HuH-7.5 (cell line): ENCODE results near the gene CHCHD6.

Experiments
- DNase-seq: peaks from one replicate; pipeline ENCODE4 v3.0.0; 2011; ENCODE audit warnings: low spot score

Gene CHCHD6

GRCh38 chr3:126668450-126669401 lies 35.3 kb upstream of the CHCHD6 start:
- no peak for DNase-seq

DNA sequence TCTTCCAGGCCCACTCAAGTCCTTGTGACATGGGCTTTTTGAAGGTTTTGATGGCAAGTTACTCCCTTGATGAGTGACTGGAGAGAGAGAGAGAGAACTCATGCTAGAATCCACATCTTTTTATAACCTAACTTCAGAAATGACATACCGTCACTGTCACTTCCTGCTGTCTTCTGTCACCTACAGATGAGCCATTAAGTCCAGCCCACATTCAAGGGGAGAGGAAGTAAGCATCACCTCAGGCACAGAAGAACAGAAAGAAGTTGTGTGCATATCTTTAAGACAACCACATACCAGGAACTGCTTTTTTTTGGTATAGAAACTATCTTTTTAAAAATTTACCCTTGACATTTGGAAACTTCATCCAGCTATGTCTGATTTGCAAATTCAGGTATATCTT lies 32.5 kb upstream of the CHCHD6 start:
- no peak for DNase-seq

- no peak for DNase-seq
Measured at GRCh38 chr3:126672340-126672739, 31.7 kb upstream of the CHCHD6 start.

GRCh38 chr3:126672741-126673140 lies 31.3 kb upstream of the CHCHD6 start:
- DNase-seq = no peak

GRCh38 chr3:126676919-126677705 lies 26.9 kb upstream of the CHCHD6 start:
- no peak for DNase-seq

DNA sequence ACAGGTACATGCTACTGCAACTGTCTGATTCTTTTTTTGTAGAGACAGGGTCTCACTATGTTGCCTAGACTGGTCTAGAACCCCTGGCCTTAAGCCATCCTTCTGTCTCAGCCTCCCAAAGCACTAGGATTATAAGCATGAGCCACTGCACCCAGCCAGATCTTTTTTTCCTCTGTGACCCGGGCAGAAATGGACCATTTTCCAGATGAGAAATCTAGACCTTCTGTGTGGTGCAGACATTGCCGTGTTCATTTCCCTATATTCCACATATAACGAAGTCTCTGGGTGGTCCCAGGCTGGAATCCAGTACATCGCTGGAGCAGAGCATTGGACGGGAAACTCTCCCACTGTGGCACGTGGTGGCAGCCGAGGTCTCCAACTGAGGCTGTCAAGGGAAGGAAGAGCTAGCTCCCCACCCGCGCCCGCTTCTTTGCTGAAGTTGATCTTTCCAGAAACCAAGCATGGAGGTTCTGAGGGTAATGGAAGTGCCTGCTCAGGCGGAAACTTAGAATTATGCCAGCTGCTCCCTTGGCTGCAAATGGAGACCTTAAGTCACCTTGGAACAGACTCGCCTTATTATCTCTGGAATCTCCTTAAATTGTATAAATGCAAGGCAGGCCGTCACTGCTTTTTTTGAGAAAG lies 26.1 kb upstream of the CHCHD6 start:
- no peak for DNase-seq

- no peak for DNase-seq
Measured at GRCh38 chr3:126678693-126679317, 25.2 kb upstream of the CHCHD6 start.

GRCh38 chr3:126679318-126679751 lies 24.7 kb upstream of the CHCHD6 start:
- DNase-seq = peak; percentile 78

GRCh38 chr3:126679831-126680666 lies 24.0 kb upstream of the CHCHD6 start:
- DNase-seq = no peak

- no peak for DNase-seq
Measured at GRCh38 chr3:126680667-126681055, 23.4 kb upstream of the CHCHD6 start.

GRCh38 chr3:126682009-126682408 lies 22.0 kb upstream of the CHCHD6 start:
- DNase-seq = no peak

GRCh38 chr3:126683069-126683468 lies 21.0 kb upstream of the CHCHD6 start:
- no peak for DNase-seq

DNA sequence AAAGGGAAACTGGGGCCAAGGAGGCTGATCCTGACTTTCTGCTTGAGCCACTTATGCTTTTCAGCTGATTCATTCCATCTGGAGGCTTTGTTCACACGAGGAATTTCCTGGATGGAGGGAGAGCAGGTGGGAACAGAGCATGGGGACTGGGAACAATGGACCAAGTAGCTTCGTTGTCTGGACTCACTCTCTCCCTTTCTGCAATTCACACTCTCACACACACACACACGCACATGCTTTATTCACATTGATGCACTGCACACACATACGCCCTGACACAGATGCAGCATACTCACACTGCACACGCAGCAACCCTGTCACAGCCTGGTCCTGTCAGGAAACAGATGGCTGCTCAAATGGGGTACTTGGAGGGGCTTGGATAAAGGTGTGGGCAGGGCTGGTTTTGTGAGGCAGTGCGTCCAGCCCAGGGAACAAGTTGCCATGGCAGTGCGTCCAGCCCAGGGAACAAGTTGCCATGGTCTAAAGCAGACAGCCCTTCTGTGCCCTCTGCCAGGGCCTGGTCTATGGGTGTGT lies 19.8 kb upstream of the CHCHD6 start:
- DNase-seq = no peak

GRCh38 chr3:126685021-126685420 lies 19.0 kb upstream of the CHCHD6 start:
- DNase-seq = no peak

DNA sequence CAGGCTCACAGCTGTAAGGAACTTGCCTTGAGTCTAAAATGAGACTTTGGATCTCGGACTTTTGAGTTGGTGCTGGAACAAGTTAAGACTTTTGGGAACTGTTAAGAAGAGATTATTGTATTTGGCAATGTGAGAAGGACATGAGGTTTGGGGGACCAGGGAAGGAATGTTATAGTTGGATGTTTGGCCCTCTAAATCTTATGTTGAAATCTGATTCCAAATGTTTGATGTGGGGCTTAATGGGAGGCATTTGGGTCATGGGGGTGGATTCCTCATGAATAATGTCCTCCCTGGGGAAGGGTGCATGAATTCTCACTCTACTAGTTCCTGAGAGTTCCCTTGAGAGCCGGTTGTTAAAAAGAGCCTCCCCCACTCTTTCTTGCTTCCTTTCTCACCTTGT lies 18.5 kb upstream of the CHCHD6 start:
- DNase-seq = no peak

DNA sequence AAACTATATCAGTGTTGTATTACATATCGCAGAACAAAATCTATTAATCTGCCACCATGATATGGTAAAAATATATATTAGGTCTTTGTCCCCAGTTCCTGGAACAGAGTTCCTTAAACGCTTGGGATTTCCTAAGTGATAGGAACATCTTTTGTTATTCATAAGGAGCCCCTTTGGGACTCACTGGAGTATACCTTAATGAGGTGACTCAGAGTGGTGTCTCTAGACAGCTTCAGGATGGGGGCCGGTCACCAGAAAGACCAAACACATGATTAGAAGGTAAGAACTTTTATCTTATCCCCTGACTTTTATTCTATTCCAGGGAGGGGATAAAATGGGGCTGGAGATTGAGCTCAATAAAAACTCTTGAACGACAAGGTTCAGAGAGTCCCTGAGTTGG lies 12.3 kb upstream of the CHCHD6 start:
- DNase-seq = no peak

GRCh38 chr3:126692858-126693257 lies 11.2 kb upstream of the CHCHD6 start:
- no peak for DNase-seq

DNA sequence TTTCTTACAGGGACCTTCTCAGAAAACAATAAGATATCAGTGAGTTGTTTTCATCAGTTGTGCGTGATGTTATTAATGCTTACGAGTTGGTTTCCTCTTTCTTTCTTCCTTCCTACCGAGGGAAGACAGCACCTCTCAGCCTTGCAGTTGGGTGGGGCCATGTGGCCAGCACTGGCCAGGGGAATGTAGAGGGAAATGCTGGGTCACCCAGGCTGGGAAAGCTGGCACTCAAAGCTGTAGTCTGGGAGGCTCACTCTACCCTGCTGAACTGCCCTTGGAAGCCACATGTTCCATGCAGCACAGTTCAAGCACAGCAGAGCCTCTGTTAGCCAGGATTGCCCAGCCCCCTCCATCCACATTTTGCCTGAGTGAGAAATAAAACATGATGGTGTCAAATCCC lies 10.1 kb upstream of the CHCHD6 start:
- DNase-seq = no peak

GRCh38 chr3:126696701-126697267 lies 7.3 kb upstream of the CHCHD6 start:
- DNase-seq = no peak

- DNase-seq = no peak
Measured at GRCh38 chr3:126699011-126699410, 5.0 kb upstream of the CHCHD6 start.
